Tibial nerve (tissue), 3 donors: ENCODE results near the gene KREMEN1.

ENCODE experiments used
- CTCF ChIP-seq, 5 experiments: fragments of 200-600 bp in 3 of 5; fragments of 450-650 bp in 2 of 5; sonication (generic) in 3 of 5; IDR thresholded peaks; one replicate each; pipeline ENCODE4 v1.5.1; 2016 to 2019; ENCODE audit warnings: antibody characterized with exemption in 5 of 5, mild to moderate bottlenecking in 3 of 5, moderate library complexity in 2 of 5
- POLR2A ChIP-seq, 2 donors: fragments of 450-650 bp; IDR thresholded peaks; one replicate each; pipeline ENCODE4 v1.6.1; 2017; ENCODE audit warnings: antibody characterized with exemption in 2 of 2, mild to moderate bottlenecking in 2 of 2, moderate library complexity in 2 of 2

- TF ChIP-seq POLR2A (IDR thresholded peaks at IDR 0.05) = no peak
- TF ChIP-seq CTCF (IDR thresholded peaks at IDR 0.05) = no peak
Measured at GRCh38 chr22:29082826-29083545, 10.2 kb downstream of the KREMEN1 start.
